Stimulated activated CD8-positive, alpha-beta memory T cell treated with anti-CD3 and anti-CD28 coated beads, Interleukin-2, amount 100 ng/mL, for 48 hours (primary cell): ENCODE measurements around the gene TM9SF3.
A peak's percentile ranks its signal among the peaks of the same experiment; 100 is the strongest.
"Not testable (repeated sequence)": the region's sequence is repeated elsewhere in the genome, so short reads cannot be mapped to it uniquely, and the experiment has no call there.

Experiments used
- DNase-seq, 2 donors: peaks; one replicate each; pipeline ENCODE4 v3.0.0-alpha.2; 2020; ENCODE audit warnings: low read depth in 2 of 2

TM9SF3 gene

DNA sequence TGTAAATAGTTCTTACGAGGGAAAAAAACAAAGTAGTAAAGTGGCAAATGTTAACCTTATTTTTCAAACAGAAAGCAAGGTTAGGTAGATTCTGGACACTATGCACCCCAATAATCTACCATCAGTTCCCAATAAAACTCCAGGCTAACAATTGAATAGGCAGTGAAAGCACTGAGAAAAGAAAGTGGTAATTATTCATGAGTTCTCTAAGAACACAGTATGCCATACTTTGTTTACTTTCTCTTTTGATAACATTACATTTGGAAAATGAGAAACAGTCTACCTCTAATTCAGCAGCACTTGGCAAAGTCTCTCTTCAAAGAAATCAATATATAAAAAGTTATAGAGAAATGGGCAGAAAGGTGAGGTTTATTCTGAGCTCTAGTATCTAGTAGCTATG, 18.4 kb downstream of the TM9SF3 start:
- DNase-seq: no peak

DNA sequence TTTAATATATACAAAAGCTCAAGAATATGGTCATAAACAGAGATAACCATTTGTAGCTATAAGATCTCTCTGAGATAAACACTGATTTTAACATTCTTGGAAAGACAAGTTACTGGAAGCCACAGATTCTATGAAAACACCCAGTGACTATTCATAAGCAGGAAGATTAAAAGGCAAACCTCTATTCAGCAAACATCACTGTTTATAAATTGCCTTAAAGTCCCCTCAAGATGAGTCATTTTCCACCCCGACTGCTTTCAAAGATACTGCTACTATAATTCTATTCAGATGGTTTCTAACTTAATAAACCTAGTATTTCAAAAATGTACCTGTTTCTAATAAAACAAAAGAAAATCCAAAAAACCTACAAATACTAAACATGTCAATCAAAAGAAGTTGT, 21.0 kb downstream of the TM9SF3 start:
- DNase-seq: no peak

DNA sequence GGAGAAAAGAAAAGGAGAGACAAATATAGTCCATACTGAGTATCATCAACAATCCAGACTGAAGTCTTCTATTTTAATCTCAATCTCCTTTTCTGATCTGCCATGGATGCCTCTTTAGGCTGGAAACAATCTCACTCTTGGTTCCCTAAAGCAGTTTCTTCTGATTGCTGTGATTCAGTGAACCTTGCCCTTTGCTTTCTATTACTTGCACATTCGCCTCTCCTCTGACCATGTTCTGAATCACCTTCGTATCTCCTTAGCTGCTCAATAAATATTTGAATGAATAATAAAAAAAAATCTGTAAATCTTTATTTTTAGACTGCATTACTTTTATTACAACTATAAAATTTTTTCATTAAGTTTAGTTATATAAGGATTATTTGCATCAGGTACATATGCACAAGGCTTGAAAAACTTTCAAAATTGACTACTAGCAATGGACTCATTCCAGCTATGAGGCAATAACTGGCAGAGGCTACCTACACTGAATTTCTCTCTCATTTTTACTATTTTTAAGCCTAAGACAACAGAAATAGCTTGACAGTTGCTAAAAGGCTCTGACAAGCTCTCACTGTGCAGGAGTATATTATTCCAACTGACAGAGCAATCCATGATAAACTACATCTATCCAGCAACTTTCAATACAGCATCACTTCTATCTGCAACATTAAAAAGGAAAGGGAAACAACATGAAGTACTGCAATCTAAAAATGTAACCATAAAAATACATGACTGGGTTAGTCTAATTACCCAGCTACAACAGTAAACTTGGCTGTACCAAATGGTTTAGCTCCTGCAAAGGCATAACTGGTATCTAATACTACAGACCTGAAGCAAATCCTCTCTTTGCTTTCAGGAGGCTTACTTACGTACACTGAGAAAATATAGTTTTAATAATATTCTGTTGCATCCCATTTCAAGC, 25.6 kb downstream of the TM9SF3 start:
- DNase-seq: no peak

DNA sequence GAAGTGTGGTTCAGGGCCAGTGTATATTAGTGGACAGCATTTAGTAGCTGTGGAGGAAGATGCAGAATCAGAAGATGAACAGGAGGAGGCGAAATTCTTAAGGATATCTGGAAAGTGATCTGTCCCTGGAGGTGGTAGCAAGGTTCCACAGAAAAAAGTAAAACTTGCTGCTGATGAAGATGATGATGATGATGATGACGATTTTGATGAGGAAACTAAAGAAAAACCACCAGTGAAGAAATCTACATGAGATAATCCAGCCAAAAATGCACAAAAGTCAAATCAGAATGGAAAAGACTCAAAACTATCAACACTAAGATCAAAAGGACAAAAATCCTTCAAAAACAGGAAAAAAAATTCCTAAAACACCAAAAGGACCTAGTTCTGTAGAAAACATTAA, 26.3 kb downstream of the TM9SF3 start:
- no peak for DNase-seq

DNA sequence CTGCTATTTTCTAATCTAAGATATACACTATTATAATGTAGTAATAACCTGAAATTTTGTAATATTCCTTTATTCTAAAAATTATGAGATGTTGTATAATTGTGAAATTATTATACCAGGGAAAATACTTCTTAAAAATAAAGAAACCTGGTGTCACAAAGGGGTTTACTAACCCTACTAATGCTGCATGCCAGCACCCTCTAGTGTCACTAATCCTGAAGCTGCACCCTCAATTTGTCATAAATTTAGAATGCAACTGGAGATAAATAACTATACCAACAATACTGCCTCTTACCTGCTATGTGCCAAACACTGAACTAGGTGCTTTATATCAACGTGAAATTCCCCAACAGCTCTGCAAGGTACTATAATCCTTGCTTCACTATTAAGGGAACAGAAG, 30.8 kb downstream of the TM9SF3 start:
- DNase-seq: no peak

DNA sequence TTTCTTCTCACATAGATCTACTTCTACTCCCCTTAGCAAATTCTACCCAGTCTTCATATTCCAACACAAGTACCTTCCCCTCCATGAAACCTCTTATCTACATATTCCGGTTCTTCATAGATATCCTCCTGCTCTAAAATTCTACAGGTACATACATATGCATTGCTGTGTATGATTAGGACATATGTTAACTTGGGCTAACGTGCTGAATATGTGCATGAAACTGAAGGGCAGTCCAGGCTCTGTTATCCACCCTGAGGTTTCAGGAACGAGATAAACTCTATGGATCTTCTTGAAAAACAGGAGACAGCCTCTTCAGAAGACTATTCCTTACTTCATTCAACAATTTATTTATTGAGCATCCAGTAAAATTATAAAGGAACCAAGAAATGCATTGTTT, 31.5 kb downstream of the TM9SF3 start:
- DNase-seq: no peak

DNA sequence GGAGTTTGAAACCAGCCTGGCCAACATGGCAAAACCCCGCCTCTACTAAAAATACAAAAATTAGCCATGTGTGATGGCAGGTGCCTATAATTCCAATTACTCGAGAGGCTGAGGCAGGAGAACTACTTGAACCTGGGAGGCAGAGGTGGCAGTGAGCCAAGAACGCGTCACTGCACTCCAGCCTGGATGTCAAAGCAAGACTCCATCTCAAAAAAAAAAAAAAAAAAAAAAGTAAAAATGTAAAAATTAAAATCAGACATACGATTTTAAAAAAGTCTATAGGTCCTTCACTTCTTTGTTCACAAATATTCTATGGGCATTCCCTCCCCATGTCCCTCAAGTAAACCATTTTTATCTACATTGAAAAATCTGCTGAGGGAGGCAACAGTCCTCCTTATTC, 38.2 kb downstream of the TM9SF3 start:
- DNase-seq: no peak

DNA sequence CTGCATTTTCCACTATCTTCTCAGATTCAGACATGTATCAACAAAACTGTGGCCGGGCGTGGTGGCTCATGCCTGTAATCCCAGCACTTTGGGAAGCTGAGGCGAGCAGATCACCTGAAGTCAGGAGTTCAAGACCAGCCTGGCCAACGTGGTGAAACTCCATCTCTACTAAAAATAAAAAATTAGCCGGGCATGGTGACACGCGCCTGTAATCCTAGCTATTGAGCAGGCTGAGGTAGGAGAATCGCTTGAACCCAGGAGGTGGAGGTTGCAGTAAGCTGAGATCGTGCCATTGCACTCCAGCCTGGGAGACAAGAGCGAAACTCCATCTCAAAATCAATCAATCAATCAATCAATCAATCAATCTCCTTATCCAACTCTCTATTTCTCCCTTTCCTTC, 41.3 kb downstream of the TM9SF3 start:
- DNase-seq: not testable (repeated sequence)

DNA sequence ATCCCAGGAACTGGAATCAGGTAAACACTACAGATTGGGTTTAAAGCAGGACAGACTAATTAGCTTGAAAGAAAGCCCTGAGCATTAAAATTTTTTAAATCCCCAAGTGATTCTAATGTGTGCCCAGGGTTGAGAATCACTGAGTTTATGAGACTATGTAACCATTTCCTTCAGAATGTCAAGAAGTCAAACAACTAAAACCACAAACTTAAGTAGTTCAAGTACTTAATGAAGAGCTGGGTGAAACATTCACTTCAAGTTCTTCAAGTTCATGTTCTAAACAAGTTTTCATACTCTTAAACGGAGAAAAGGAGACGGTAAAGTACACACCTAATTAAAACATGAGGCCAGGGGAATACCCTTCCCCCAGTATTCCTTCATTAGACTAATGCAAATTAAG, 44.9 kb downstream of the TM9SF3 start:
- no peak for DNase-seq

DNA sequence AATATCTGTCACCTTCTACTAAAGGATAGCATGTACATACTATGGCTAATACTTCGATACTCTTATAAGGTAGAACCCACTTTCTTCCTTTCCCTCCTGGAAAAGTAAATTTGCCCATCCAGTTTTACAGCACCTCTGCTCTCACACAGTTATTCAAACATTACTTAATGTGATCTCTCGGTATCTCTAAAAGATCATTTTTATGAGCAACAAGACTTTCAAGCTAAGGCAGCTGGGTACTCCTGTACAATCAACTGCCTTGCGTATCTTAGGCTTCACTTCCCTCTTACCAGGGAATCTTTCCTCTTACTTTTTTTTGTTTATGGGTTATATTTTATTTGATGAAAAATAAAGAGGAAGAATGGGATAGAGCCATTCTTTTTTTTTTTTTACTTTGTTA, 46.6 kb downstream of the TM9SF3 start:
- no peak for DNase-seq

DNA sequence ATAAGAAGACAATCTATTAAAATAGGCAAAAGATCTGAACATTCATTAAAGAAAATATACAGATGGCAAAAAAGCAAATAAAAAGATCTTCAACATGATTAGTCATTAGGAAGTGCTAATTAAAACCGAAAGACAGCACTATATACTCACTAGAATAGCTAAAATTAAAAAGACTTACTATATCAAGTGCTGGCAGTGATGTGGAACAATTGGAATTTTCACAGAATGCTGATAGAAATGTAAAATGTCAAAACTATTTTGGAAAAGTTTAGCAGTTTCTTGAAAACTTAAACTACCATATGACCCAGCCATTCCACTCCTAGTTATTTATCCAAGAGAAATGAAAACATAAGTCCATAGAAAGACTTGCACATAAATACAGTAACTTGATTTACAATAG, 48.1 kb downstream of the TM9SF3 start:
- no peak for DNase-seq

DNA sequence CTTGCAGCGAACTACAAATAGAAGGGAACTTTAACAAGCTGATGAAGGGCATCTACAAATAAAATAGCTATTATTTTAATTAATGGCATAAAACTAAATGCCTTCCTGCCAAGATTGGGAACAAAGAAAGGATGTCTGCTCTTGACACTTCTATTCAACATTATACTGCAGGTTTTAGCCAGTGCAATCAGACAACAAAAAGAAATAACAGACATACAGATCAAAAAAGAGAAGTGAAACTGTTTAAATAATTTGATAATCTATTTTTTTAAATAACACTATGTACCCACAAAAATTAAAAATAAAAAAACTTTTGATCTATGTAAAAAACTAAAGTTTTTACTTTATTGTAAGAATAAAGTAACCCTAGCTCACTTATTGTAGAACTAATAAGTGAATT, 50.7 kb downstream of the TM9SF3 start:
- DNase-seq: no peak

DNA sequence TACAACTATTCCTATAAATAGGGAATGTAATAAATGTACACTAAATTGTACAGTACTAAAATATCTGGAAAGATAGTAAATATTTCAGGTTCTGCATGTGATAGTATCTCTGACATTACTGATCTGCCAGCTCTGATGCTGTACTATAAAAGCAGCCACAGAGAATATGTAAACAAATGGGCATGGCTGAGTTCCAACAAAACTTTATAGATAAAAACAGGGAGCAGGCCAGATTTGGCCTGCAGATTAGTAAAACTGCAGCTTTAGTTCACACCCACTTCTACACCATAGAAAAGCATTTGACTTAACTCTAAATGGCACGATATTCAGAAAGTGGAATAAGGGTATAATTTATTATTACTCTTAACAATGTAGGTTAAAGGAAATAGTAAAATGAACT, 54.3 kb downstream of the TM9SF3 start:
- DNase-seq: no peak

DNA sequence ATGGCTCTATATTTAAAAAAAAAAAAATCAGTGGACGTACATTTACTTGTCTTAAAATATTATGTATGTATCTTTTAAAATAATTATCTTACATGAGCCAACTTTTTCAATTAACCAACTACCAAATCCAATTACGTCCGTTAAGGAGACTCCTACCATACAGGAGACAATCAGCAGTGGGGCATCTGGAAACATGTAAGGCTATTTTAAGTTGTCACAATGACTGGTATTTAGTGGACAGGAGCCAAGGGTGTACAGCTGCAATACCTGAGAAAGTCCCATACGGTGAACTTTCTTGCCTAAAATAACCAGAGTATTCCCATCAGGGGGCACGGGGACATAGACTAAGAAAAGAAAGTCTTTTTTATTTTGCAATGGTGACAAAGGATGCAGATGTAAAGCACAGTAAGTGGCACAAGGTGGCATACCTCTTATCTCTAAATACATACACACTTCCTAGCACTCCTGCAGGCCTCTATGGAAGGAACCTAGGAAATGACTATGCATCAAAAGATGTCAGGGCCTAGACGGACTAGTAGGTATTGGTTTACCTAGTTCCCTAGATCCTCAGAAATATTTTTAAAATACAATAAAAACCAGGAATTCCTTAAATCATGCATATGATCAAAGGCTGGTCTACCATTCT, 57.1 kb downstream of the TM9SF3 start:
- no peak for DNase-seq

DNA sequence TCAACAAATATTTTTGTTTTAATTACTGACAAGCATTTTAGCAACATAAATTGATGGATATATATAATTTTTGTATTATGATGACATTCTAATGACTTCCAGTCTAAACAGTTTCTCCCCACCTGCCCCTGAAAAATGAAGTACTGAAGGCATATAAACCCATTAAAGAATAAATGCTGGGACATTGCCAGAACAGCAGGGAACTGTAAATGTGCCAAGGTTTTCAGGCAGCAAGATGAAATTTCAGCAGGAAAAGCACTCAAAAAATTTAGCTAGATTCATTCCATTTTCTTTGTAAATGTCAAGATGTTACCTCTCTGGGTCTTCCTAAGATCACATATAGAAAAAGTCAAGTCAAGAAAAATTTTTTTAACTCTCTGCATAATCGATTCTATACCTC, 62.1 kb downstream of the TM9SF3 start:
- DNase-seq: no peak

DNA sequence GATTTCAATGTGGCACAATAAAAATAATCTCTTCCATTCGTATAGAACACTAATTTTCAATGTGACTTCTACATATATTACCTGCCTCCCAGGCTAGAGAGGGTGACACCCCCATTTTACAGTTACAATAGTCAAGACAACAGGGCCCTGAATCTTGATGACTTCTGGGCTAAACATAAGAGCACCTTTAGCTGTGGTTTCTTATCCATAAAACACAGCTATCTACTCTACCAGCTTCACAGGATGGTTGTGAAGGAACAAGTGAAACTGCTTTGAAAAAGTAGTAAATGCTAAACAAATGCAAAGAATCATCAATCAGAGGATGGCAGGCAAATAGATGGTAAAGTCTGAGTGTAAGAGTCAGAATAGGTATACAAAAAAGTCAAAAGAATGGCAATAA, 69.5 kb downstream of the TM9SF3 start:
- DNase-seq: no peak

DNA sequence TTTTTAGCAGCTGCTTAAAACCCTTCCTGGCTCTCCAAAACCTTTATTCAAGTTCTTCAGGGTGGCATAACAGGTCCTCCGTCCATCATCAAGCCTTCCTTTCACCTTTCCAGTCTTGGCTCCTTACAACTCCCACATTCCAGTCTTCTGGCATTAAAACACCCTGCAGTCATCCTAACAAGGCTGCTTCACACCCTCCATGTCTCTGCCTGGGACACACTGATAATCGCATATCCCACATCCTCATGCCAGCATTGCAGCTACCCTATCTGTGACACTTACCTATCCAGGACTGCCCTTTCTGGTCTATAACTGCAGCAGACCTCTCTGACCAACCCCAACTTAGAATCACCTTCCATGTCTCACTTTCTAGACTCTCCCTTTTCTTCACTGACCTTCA, 70.5 kb downstream of the TM9SF3 start:
- no peak for DNase-seq

DNA sequence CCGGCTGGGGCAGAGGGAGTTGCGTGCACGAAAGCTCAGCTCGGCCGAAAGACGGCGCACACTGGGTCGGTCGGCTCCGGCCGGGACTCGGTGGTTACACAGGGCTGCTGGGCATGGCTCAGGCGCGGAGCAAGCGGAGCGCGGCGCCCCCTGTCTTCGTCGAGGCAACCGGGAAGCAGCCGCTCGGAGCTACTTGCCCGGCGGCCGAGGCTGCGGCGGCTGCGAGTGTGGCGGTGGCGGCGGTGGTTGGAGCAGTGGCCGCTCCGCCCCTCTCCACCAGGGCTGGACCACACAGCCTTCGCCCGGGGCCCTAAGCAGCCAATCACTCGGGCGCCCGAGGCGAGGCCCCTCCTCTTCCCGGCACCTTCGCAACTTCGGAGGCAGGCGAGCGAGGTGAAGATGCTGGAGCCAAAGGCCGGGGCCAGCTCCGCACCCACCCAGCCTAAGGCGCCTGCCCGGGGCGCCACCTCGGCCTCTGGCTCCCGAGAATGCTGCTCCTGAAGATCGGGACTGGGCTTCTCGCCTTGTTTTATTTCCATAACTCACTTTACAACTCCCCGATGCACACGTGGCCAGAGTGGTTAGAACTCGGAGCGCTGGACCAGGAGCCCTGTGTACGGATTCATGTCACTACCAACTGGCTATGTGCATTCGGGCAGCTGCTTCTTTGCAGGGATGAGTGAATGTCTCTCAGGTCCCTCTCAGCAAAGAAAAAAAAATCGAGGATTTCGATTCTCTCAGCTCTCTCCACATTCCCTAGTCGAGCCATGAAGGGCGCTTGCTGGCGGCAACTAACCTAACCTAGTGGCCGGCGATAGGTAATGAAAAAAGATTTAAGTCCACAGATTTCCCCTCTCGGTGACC, 72.9 kb downstream of the TM9SF3 start, which contains the start of gene TLL2:
Gene TLL2 (minus strand): TSS at position 229 of the 864 bp plus-strand sequence. CDS start 241 bp downstream, outside the sequence.
- peak; percentile 56 to 60 for DNase-seq

DNA sequence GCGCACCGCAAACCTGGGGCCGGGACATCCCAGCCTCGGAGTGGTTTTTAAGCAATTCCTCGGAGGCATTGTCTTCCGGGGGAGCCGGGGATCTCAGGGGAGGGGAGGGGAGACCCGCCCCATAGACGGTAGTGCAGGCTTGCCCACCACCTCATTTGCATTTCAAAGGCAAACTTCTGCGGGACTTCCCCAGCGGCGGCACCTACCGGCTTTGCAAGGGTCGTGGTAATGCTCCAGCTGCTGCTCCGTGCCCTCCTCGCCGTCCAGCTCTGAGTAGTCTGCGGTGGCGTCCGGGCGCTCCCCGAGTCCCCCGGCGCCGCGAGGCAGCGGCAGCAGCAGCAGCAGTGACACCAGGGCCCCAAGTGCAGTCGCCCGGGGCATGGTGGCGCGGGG, 73.5 kb downstream of the TM9SF3 start:
- no peak for DNase-seq

DNA sequence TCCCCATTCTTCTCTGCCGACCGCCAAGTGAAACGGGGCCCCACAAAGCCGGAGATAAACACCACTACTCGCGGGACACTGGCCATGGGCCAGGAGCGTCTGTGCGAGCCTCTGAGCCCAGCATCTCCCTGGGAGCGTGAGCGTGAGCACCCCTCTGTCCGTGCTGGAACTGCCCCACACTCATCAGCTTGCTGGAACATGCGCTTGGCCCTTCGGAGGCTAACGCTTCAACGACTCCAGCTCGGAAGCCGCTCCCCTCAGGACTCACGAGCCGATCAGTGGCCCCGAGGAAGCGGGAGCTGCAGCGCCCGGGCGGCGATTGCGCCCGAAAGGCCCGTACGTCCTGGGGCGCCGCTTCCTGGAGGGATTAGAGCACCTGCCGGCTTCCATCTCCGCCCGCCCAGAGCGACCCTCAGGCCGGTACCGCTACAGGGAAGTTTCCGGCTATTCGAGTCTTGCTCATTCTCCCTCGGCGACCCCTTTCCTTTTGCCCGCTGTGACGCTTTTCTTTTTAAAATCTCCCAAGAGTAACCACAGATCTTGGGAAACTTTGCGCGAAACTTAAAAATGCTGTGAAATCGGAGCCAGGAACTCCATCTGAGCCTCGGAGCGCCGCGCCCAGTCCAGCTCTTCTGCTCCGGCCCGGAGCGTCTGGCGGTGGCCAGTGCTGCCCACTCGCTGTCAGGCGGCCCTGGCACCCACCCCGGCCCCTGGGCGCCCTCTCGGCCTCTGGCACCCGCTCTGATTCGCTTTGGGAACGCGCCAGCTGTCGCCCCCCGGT, 74.1 kb downstream of the TM9SF3 start:
- no peak for DNase-seq
